CD14-positive monocyte (primary cell): Measurements from ENCODE around the gene CNTN5. TPM values are rescaled to one million over a fixed set of nuclear protein-coding genes. Genes with fewer than 3 reads are reported as not detected.
"Not testable (repeated sequence)": the region's sequence is repeated elsewhere in the genome, so short reads cannot be mapped to it uniquely, and the experiment has no call there.

Source experiments
- DNase-seq, 3 donors: peaks; one replicate each; pipeline ENCODE4 v3.0.0-alpha.2; 2011 to 2022
- H2AFZ ChIP-seq: 2 replicates; pipeline ENCODE4 v1.6.0; 2012; ENCODE audit warnings: mild to moderate bottlenecking, low read depth, low read length, inconsistent platforms; ENCODE audit not compliant: insufficient read depth, poor library complexity, severe bottlenecking
- H3K27ac ChIP-seq, 2 donors: 1 replicate in 1 of 2; 2 replicates in 1 of 2; pipeline ENCODE4 v1.5.1; 2012 to 2013; ENCODE audit warnings: low read length in 2 of 2, control low read depth in 1 of 2, inconsistent platforms in 1 of 2, low read depth in 1 of 2, mild to moderate bottlenecking in 1 of 2
- H3K27me3 ChIP-seq, 2 donors: one replicate each; pipeline versions ENCODE4 v1.6.0 to v1.6.1; 2011 to 2013; ENCODE audit warnings: low read length in 2 of 2; ENCODE audit not compliant: control insufficient read depth in 2 of 2, insufficient read depth in 2 of 2
- H3K36me3 ChIP-seq, 2 donors: replicated peaks in 1 of 2; 1 replicate in 1 of 2; 2 replicates in 1 of 2; pipeline versions ENCODE4 v1.5.1 to v1.6.1; 2012 to 2013; ENCODE audit warnings: low read length in 2 of 2, control low read depth in 1 of 2, inconsistent platforms in 1 of 2, mild to moderate bottlenecking in 1 of 2; ENCODE audit not compliant: insufficient read depth in 2 of 2, control insufficient read depth in 1 of 2
- H3K4me1 ChIP-seq, 2 donors: 1 replicate in 1 of 2; 2 replicates in 1 of 2; pipeline versions ENCODE4 v1.5.1 to v1.6.1; 2012 to 2013; ENCODE audit warnings: low read length in 2 of 2, control low read depth in 1 of 2, inconsistent platforms in 1 of 2, mild to moderate bottlenecking in 1 of 2, moderate library complexity in 1 of 2; ENCODE audit not compliant: insufficient read depth in 2 of 2, control insufficient read depth in 1 of 2
- H3K4me2 ChIP-seq: replicated peaks from 2 replicates; pipeline ENCODE3; 2012; ENCODE audit warnings: low read length, moderate library complexity, mild to moderate bottlenecking; ENCODE audit not compliant: poor library complexity, severe bottlenecking; ENCODE audit errors: extremely low read depth
- H3K4me3 ChIP-seq, 3 experiments: fragments of 200-600 bp in 1 of 3; sonication (generic) in 1 of 3; replicated peaks in 1 of 3; 1 replicate in 2 of 3; 2 replicates in 1 of 3; pipeline ENCODE4 v1.5.1; 2011 to 2013; ENCODE audit warnings: low read length in 3 of 3, mild to moderate bottlenecking in 3 of 3, control low read depth in 2 of 3, low read depth in 2 of 3, inconsistent platforms in 1 of 3, moderate library complexity in 1 of 3
- H3K79me2 ChIP-seq: 2 replicates; pipeline ENCODE4 v1.6.0; 2012; ENCODE audit warnings: mild to moderate bottlenecking, control low read depth, inconsistent platforms, low read length, moderate library complexity; ENCODE audit not compliant: insufficient read depth
- H3K9ac ChIP-seq: 2 replicates; pipeline ENCODE4 v1.6.0; 2017; ENCODE audit warnings: low read length, mild to moderate bottlenecking; ENCODE audit not compliant: insufficient read depth, poor library complexity, severe bottlenecking
- H3K9me3 ChIP-seq, 2 donors: replicated peaks in 1 of 2; 1 replicate in 1 of 2; 2 replicates in 1 of 2; pipeline versions ENCODE4 v1.5.1 to v1.6.1; 2012 to 2013; ENCODE audit warnings: low read length in 2 of 2, control low read depth in 1 of 2; ENCODE audit not compliant: control insufficient read depth in 1 of 2, insufficient read depth in 1 of 2
- H4K20me1 ChIP-seq: 2 replicates; pipeline ENCODE4 v1.6.0; 2012; ENCODE audit warnings: mild to moderate bottlenecking, low read length, control low read depth, moderate library complexity; ENCODE audit not compliant: insufficient read depth
- H3K27ac Mint-ChIP-seq, 7 donors: one replicate each; pipeline ENCODE4 v1.8.0; 2020; ENCODE audit warnings: mild to moderate bottlenecking in 7 of 7, mixed read lengths in 7 of 7, moderate library complexity in 6 of 7, inconsistent platforms in 2 of 7
- H3K27me3 Mint-ChIP-seq, 3 donors: one replicate each; pipeline ENCODE4 v1.8.0; 2021 to 2022; ENCODE audit warnings: low read depth in 3 of 3, mild to moderate bottlenecking in 3 of 3, mixed read lengths in 3 of 3, moderate library complexity in 3 of 3, inconsistent platforms in 1 of 3
- H3K36me3 Mint-ChIP-seq, 2 donors: one replicate each; pipeline ENCODE4 v1.8.0; 2020; ENCODE audit warnings: mixed read lengths in 2 of 2, inconsistent platforms in 1 of 2, mild to moderate bottlenecking in 1 of 2
- H3K4me1 Mint-ChIP-seq: one replicate; pipeline ENCODE4 v1.8.0; 2020; ENCODE audit warnings: mild to moderate bottlenecking, mixed read lengths
- H3K4me3 Mint-ChIP-seq, 2 donors: one replicate each; pipeline ENCODE4 v1.8.0; 2020; ENCODE audit warnings: mild to moderate bottlenecking in 2 of 2, mixed read lengths in 2 of 2, moderate library complexity in 1 of 2
- H3K9me3 Mint-ChIP-seq, 7 donors: one replicate each; pipeline ENCODE4 v1.8.0; 2020 to 2022; ENCODE audit warnings: mixed read lengths in 7 of 7, mild to moderate bottlenecking in 6 of 7, moderate library complexity in 6 of 7, inconsistent platforms in 2 of 7
- CTCF ChIP-seq: fragments of 200-600 bp; IDR thresholded peaks from one replicate; pipeline ENCODE4 v1.8.0; 2022; ENCODE audit warnings: antibody characterized with exemption, mild to moderate bottlenecking
- WGBS: methylation state at CpG from one replicate; pipeline ENCODE4 v1.1.5; 2013; ENCODE audit warnings: missing lambda C conversion rate; ENCODE audit not compliant: insufficient coverage; 5-methylcytosine and 5-hydroxymethylcytosine counted together
- intact Hi-C, 2 donors: fragments of 100-400 bp; cut with micrococcal nuclease; formaldehyde crosslinking; loops; one replicate each; pipeline versions ENCODE4 v1.15.0 to v1.15.1; 2023
- polyA plus RNA-seq, 3 donors: library from polyadenylated mRNA; depleted of rRNA in 1 of 3; unstranded in 2 of 3; stranded (reverse) in 1 of 3; fragments of 300-500 nt in 2 of 3; fragments of >200 nt in 1 of 3; fragmentation: Illumina TruSeq in 2 of 3; gene quantifications; 1 replicate in 2 of 3; 2 replicates in 1 of 3; pipeline ENCODE4 v1.2.3, GENCODE V29; 2012 to 2021

Gene CNTN5
- polyA plus RNA-seq, 3 donors, result not detected

GRCh38 chr11:100247704-100248103 is 1227.0 kb downstream of the CNTN5 start:
- H3K27ac ChIP-seq, result no peak overlapping the region
- TF ChIP-seq CTCF, result no peak
- no peaks in the 10 kb centered on the region for H3K27me3 Mint-ChIP-seq
- H3K36me3 ChIP-seq, result no peaks in the 10 kb centered on the region
- H3K4me3 ChIP-seq, result no peak overlapping the region
- no peak for DNase-seq
- no peaks in the 10 kb centered on the region for H4K20me1 ChIP-seq
- H3K4me3 Mint-ChIP-seq, result no peak overlapping the region
- intact Hi-C loops, result no loop called here
- WGBS, result no CpG with 5 or more reads among the region's 1 CpG
- H3K36me3 Mint-ChIP-seq, result no peaks in the 10 kb centered on the region
- H3K79me2 ChIP-seq, result no peaks in the 10 kb centered on the region
- no peak overlapping the region for H3K9ac ChIP-seq
- H3K4me1 ChIP-seq, result no peaks in the 10 kb centered on the region
- no peaks in the 10 kb centered on the region for H3K9me3 ChIP-seq
- H2AFZ ChIP-seq, result no peak overlapping the region
- H3K4me2 ChIP-seq, result no peak overlapping the region
- peaks cover 0 to 8% (median 0%) of the 10 kb centered on the region in 7 donors for H3K9me3 Mint-ChIP-seq
- H3K27me3 ChIP-seq, result no peaks in the 10 kb centered on the region
- H3K27ac Mint-ChIP-seq, result no peak overlapping the region
- no peaks in the 10 kb centered on the region for H3K4me1 Mint-ChIP-seq

GRCh38 chr11:100257238-100257803 is 1236.6 kb downstream of the CNTN5 start:
- H3K79me2 ChIP-seq, H3K27ac ChIP-seq, H3K27me3 Mint-ChIP-seq, H3K27ac Mint-ChIP-seq, H3K36me3 ChIP-seq, H3K4me3 ChIP-seq, H3K27me3 ChIP-seq, H3K9ac ChIP-seq, H2AFZ ChIP-seq, DNase-seq, H3K4me1 Mint-ChIP-seq, H3K4me3 Mint-ChIP-seq, H3K36me3 Mint-ChIP-seq, intact Hi-C loops, H3K4me1 ChIP-seq, H4K20me1 ChIP-seq, H3K4me2 ChIP-seq: not testable (repeated sequence)
- WGBS, result 91% methylated on average over 5 of the region's 6 CpGs
- peaks cover 0 to 19% (median 11%) of the 10 kb centered on the region in 7 donors for H3K9me3 Mint-ChIP-seq
- peaks cover 13% of the 10 kb centered on the region in 2 donors for H3K9me3 ChIP-seq
